Gastroesophageal sphincter (tissue), 4 donors: ENCODE data around the gene ENO2. TPM values are rescaled to one million over a fixed set of nuclear protein-coding genes. Genes with fewer than 3 reads are reported as not detected.

Source experiments
- ATAC-seq: fragments of 150-250 bp; one replicate; pipeline ENCODE4 v1.9.1; 2016; ENCODE audit warnings: mild to moderate bottlenecking, moderate library complexity
- H3K27ac ChIP-seq, 4 donors: fragments of 200-600 bp; sonication (generic) in 3 of 4; 1 replicate in 3 of 4; 2 replicates in 1 of 4; pipeline ENCODE4 v1.5.1; 2016 to 2019
- H3K27me3 ChIP-seq: fragments of 200-600 bp; sonication (generic); one replicate; pipeline ENCODE4 v1.5.1; 2019
- H3K36me3 ChIP-seq, 2 donors: fragments of 200-600 bp; sonication (generic); one replicate each; pipeline ENCODE4 v1.5.1; 2019; ENCODE audit warnings: control low read depth in 1 of 2
- H3K4me1 ChIP-seq, 3 donors: fragments of 200-600 bp; sonication (generic); 1 replicate in 2 of 3; 2 replicates in 1 of 3; pipeline ENCODE4 v1.5.1; 2016 to 2019; ENCODE audit warnings: control low read depth in 2 of 3
- H3K4me3 ChIP-seq, 2 donors: fragments of 200-600 bp; sonication (generic); one replicate each; pipeline ENCODE4 v1.5.1; 2019; ENCODE audit warnings: mild to moderate bottlenecking in 1 of 2, moderate library complexity in 1 of 2
- H3K9me3 ChIP-seq, 3 donors: fragments of 200-600 bp; sonication (generic); one replicate each; pipeline ENCODE4 v1.5.1; 2017 to 2019; ENCODE audit warnings: control low read depth in 2 of 3
- CTCF ChIP-seq, 4 experiments: fragments of 200-600 bp in 2 of 4; fragments of 450-650 bp in 2 of 4; sonication (generic) in 1 of 4; IDR thresholded peaks; one replicate each; pipeline ENCODE4 v1.5.1; 2017 to 2019; ENCODE audit warnings: antibody characterized with exemption in 4 of 4, mild to moderate bottlenecking in 2 of 4, moderate library complexity in 2 of 4
- EP300 ChIP-seq: sonication (generic); formaldehyde crosslinking; IDR thresholded peaks from one replicate; pipeline ENCODE4 v1.6.1; 2017; ENCODE audit warnings: antibody characterized with exemption, mild to moderate bottlenecking
- POLR2A ChIP-seq, 2 donors: fragments of 450-650 bp; IDR thresholded peaks; one replicate each; pipeline ENCODE4 v1.6.1; 2017; ENCODE audit warnings: antibody characterized with exemption in 2 of 2, mild to moderate bottlenecking in 2 of 2, moderate library complexity in 1 of 2
- POLR2AphosphoS5 ChIP-seq: sonication (generic); formaldehyde crosslinking; IDR thresholded peaks from one replicate; pipeline ENCODE4 v1.6.1; 2017; ENCODE audit warnings: antibody characterized with exemption
- WGBS, 2 donors: methylation state at CpG; one replicate each; pipeline ENCODE4 v1.1.5; 2018; ENCODE audit warnings: low coverage in 1 of 2; 5-methylcytosine and 5-hydroxymethylcytosine counted together
- total RNA-seq, 4 donors: library from RNA; depleted of rRNA; stranded (reverse); fragments of >200 nt; gene quantifications; one replicate each; pipeline ENCODE4 v1.1.0, GENCODE V29; 2016

ENO2 gene
- total RNA-seq, 4 donors from 2014 or later: 31.2 to 68.2 (median 43.5) TPM

GRCh38 chr12:6946033-6946919 is 31.9 kb downstream of the ENO2 start:
- no peak for ATAC-seq

DNA sequence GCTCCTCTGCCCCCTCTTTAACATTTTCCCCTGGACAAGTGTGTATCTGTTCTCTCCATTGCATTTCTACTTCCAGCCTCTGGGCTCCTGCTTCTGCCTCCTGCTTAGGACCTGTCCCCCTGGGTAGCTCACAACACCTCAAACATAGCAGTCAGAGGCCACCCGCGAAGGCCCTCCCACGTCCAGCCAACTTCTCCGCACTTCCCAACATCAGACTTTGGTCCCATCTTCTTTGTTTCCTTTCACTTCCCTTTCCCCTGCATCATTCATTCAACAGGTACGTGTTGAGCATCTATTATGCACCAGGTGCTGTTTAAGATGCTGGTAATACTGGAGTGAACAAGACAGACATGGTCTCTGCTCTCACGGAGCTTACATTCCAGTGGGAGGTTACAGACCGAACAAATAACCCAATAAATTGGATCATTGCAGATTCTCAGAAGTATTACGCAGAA is 32.6 kb downstream of the ENO2 start:
- H3K27ac ChIP-seq: peak overlapping the region in 2 of 4 donors; percentile 95 to 96
- peak overlapping the region in 1 of 2 donors; percentile 28 for H3K4me3 ChIP-seq
- TF ChIP-seq POLR2AphosphoS5: no peak
- no peak for TF ChIP-seq POLR2A (IDR thresholded peaks at IDR 0.05)
- TF ChIP-seq CTCF (IDR thresholded peaks at IDR 0.05): no peak
- no peak for TF ChIP-seq EP300
- no peaks in the 10 kb centered on the region for H3K27me3 ChIP-seq
- peaks cover 0 to 27% of the 10 kb centered on the region in 2 donors for H3K36me3 ChIP-seq
- H3K9me3 ChIP-seq: no peaks in the 10 kb centered on the region
- 64% methylated on average over 7 of the region's 8 CpGs; no CpG with 5 or more reads in 1 of the 2 donors for WGBS, 2 donors
- peaks cover 0 to 45% (median 18%) of the 10 kb centered on the region in 3 donors for H3K4me1 ChIP-seq
- no peak for ATAC-seq

More at GRCh38 chr12:6946033-6946919, 31.9 kb downstream of the ENO2 start:
- H3K9me3 ChIP-seq: no peaks in the 10 kb centered on the region
- no peaks in the 10 kb centered on the region for H3K27me3 ChIP-seq
- WGBS, 2 donors: 40 to 57% methylated on average over 9 to 11 of the region's 32 CpGs
- peak overlapping the region in 1 of 2 donors; percentile 28 for H3K4me3 ChIP-seq
- H3K36me3 ChIP-seq: peaks cover 0 to 33% of the 10 kb centered on the region in 2 donors
- H3K27ac ChIP-seq: peak overlapping the region in 3 of 4 donors; percentile 94 to 96 (median 95)
- TF ChIP-seq POLR2A (IDR thresholded peaks at IDR 0.05) (no peak), POLR2AphosphoS5 (no peak), EP300 (no peak), CTCF (IDR thresholded peaks at IDR 0.05) (no peak)
- peaks cover 0 to 51% (median 18%) of the 10 kb centered on the region in 3 donors for H3K4me1 ChIP-seq

- peaks cover 0 to 38% (median 18%) of the 10 kb centered on the region in 3 donors for H3K4me1 ChIP-seq
- TF ChIP-seq POLR2AphosphoS5: no peak
- no peak for TF ChIP-seq CTCF (IDR thresholded peaks at IDR 0.05)
- no peak for TF ChIP-seq POLR2A (IDR thresholded peaks at IDR 0.05)
- no peak for TF ChIP-seq EP300
- no peaks in the 10 kb centered on the region for H3K27me3 ChIP-seq
- WGBS, 2 donors: 84 to 85% methylated on average over 7 to 8 of the region's 8 CpGs
- no peak overlapping the region for H3K27ac ChIP-seq
- no peak overlapping the region for H3K4me3 ChIP-seq
- peaks cover 0 to 21% of the 10 kb centered on the region in 2 donors for H3K36me3 ChIP-seq
- ATAC-seq: no peak
- no peaks in the 10 kb centered on the region for H3K9me3 ChIP-seq
Observed at GRCh38 chr12:6947615-6948014, 33.2 kb downstream of the ENO2 start.

- no peak for ATAC-seq
- H3K27ac ChIP-seq: peak overlapping the region in 1 of 4 donors; percentile 0
Observed at GRCh38 chr12:6948873-6949594, 34.7 kb downstream of the ENO2 start.

More at GRCh38 chr12:6948873-6949594, 34.7 kb downstream of the ENO2 start:
- no peaks in the 10 kb centered on the region for H3K27me3 ChIP-seq
- peaks cover 0 to 21% of the 10 kb centered on the region in 2 donors for H3K36me3 ChIP-seq
- WGBS, 2 donors: 80 to 82% methylated on average over 13 to 15 of the region's 15 CpGs
- peaks cover 0 to 33% (median 14%) of the 10 kb centered on the region in 3 donors for H3K4me1 ChIP-seq
- H3K9me3 ChIP-seq: no peaks in the 10 kb centered on the region
- H3K4me3 ChIP-seq: no peak overlapping the region
- TF ChIP-seq POLR2A (IDR thresholded peaks at IDR 0.05) (no peak), CTCF (IDR thresholded peaks at IDR 0.05) (no peak), POLR2AphosphoS5 (no peak), EP300 (no peak)
